ENCODE results near the gene MFSD12.

The MFSD12 gene

GRCh38 chr19:3501780-3502179, 55.6 kb downstream of the MFSD12 start (continued):
- TF ChIP-seq CSRNP3 (CRISPR knock-in tag; IDR thresholded peaks at IDR 0.05) (no peak), ARNTL (CRISPR knock-in tag; IDR thresholded peaks at IDR 0.05; ENCODE audit: borderline replicate concordance, low read depth) (no peak)

DNA sequence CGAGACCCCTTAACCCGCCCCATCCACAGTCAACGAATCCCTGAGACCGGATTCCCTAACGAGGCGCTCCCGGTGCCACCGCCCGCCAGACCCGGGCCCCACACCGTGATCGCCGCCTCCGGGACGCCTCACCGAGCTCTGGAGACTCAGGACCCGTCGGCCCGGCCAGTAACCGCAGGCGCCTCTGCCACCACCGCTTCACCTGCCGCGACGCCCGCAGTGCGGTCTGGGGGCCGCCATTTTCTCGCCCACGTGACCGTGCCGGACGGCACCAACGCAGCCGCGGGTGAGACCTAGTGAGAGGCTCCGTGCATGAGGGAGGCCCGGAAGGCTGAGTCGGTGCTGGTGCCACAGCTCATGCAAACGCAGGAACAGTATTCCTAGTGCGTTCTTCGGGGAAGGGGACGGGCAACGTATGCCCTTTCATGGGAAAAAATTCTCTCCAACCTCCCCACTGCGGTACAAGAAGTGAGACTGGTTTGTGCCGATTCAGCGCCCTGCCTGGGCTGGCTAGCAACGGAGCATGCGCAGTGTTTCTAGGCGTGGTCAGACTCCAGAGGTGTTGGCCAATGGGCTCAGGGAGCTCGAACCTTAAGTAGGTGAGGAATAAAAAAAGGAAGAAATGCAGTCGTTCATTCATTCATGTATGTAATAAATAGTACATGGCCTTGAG, 56.8 kb downstream of the MFSD12 start, which contains the start of gene DOHH:
Gene DOHH, minus strand, starts transcription at position 246 of the 673 bp plus-strand sequence. CDS start 3,860 bp downstream, outside the sequence.
- TF ChIP-seq, protein P1, sequence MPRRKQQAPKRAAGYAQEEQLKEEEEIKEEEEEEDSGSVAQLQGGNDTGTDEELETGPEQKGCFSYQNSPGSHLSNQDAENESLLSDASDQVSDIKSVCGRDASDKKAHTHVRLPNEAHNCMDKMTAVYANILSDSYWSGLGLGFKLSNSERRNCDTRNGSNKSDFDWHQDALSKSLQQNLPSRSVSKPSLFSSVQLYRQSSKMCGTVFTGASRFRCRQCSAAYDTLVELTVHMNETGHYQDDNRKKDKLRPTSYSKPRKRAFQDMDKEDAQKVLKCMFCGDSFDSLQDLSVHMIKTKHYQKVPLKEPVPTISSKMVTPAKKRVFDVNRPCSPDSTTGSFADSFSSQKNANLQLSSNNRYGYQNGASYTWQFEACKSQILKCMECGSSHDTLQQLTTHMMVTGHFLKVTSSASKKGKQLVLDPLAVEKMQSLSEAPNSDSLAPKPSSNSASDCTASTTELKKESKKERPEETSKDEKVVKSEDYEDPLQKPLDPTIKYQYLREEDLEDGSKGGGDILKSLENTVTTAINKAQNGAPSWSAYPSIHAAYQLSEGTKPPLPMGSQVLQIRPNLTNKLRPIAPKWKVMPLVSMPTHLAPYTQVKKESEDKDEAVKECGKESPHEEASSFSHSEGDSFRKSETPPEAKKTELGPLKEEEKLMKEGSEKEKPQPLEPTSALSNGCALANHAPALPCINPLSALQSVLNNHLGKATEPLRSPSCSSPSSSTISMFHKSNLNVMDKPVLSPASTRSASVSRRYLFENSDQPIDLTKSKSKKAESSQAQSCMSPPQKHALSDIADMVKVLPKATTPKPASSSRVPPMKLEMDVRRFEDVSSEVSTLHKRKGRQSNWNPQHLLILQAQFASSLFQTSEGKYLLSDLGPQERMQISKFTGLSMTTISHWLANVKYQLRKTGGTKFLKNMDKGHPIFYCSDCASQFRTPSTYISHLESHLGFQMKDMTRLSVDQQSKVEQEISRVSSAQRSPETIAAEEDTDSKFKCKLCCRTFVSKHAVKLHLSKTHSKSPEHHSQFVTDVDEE (CRISPR knock-in tag; IDR thresholded peaks at IDR 0.05) = no peak
- TF ChIP-seq PPARA (CRISPR knock-in tag; IDR thresholded peaks at IDR 0.05; ENCODE audit: borderline replicate concordance) (no peak), TOX (CRISPR knock-in tag; IDR thresholded peaks at IDR 0.05; ENCODE audit: borderline replicate concordance) (no peak), CREB5 (CRISPR knock-in tag; IDR thresholded peaks at IDR 0.05; ENCODE audit: low read depth) (no peak), CSRNP3 (CRISPR knock-in tag; IDR thresholded peaks at IDR 0.05) (no peak), ZNF8 (CRISPR knock-in tag; IDR thresholded peaks at IDR 0.05) (no peak), ZNF70 (CRISPR knock-in tag; IDR thresholded peaks at IDR 0.05) (no peak), ZFP30 (CRISPR knock-in tag; IDR thresholded peaks at IDR 0.05) (no peak), ARNTL (CRISPR knock-in tag; IDR thresholded peaks at IDR 0.05; ENCODE audit: borderline replicate concordance, low read depth) (no peak), ZNF565 (CRISPR knock-in tag; conservative IDR thresholded peaks at IDR 0.05; ENCODE audit: low read depth) (no peak), TCF4 (CRISPR knock-in tag; IDR thresholded peaks at IDR 0.05; ENCODE audit: borderline replicate concordance) (no peak), RARB (CRISPR knock-in tag; IDR thresholded peaks at IDR 0.05) (no peak), BACH2 (CRISPR knock-in tag; IDR thresholded peaks at IDR 0.05; ENCODE audit: borderline replicate concordance) (no peak), POU6F1 (CRISPR knock-in tag; IDR thresholded peaks at IDR 0.05; ENCODE audit: borderline replicate concordance, low read depth) (no peak), ZFP3 (CRISPR knock-in tag; IDR thresholded peaks at IDR 0.05) (no peak), OSR1 (CRISPR knock-in tag; IDR thresholded peaks at IDR 0.05) (no peak), GLIS3 (CRISPR knock-in tag; IDR thresholded peaks at IDR 0.05) (no peak)
- TF ChIP-seq, protein P2, sequence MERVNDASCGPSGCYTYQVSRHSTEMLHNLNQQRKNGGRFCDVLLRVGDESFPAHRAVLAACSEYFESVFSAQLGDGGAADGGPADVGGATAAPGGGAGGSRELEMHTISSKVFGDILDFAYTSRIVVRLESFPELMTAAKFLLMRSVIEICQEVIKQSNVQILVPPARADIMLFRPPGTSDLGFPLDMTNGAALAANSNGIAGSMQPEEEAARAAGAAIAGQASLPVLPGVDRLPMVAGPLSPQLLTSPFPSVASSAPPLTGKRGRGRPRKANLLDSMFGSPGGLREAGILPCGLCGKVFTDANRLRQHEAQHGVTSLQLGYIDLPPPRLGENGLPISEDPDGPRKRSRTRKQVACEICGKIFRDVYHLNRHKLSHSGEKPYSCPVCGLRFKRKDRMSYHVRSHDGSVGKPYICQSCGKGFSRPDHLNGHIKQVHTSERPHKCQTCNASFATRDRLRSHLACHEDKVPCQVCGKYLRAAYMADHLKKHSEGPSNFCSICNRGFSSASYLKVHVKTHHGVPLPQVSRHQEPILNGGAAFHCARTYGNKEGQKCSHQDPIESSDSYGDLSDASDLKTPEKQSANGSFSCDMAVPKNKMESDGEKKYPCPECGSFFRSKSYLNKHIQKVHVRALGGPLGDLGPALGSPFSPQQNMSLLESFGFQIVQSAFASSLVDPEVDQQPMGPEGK (CRISPR knock-in tag; IDR thresholded peaks at IDR 0.05; ENCODE audit: borderline replicate concordance) = no peak
- peak; percentile 96 for ATAC-seq

All from SK-N-SH treated with all-trans-retinoic acid at 6 μM for 48 hours (cell line).